Limb (tissue), 2 donors: Measurements from ENCODE around the gene SLC7A8.

Experiments used
- DNase-seq, 2 donors: peaks; one replicate each; pipeline ENCODE4 v3.0.0-alpha.2; 2016; ENCODE audit errors: extremely low spot score in 2 of 2

The SLC7A8 gene

DNA sequence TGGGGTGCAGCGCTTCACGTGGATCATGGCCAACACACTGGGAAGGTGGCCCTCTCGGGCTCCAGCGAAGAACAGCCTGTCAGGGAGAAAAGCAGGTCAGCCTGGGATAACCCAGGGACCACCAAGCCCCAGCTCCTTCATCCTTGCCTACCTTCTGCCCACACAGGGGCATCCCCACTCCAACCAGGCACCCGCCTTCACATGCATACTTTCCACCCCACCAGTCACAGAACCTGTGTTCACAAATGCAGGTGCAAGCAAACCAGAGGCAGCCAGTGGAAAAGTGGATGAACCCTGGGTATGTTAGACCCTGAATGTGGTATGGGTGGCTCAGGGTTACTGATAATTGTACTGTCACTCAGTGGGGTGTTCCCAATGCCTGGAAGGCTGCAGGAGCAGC lies 52.0 kb downstream of the SLC7A8 start:
- no peak for DNase-seq

- no peak for DNase-seq
Measured at GRCh38 chr14:23130871-23131270, 52.6 kb downstream of the SLC7A8 start.

GRCh38 chr14:23129759-23130316 lies 53.6 kb downstream of the SLC7A8 start:
- DNase-seq, result no peak

DNA sequence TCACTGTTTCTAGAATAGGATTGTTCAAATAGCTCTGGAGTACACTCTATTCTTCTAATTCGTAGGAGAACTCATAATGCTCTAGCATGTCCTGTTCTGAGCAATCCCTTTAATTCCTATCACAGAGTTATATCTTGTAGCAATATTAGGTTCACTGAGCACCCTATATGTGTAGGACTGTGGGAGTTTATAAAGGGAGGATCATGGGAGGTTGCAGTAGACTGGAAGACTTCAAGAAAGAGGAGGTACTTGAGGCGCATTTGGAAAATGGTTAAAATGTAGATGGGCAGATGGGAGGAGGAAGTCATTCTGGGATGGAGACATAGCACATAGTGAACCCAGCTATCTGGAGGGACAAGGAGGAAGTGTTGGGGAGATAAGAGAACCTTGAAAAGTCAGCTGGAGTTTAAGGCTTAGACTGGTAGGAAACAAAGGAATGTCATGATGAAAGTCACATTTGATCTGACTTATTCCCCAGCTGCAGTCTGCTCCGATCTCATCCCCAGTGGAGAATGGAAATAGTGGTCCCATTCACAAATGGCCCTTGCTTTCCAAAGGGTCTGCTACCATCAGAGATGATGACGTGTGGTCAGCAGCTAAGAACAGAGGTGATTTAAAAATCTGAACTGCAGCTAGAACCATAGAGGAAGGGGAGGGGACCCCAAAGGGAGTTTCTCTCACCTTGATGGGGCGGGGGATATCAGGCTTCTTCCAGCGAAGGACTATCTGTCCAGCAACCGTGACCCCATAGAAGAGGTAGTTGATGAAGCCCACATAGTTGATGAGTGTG lies 54.3 kb downstream of the SLC7A8 start:
- DNase-seq, result no peak

DNA sequence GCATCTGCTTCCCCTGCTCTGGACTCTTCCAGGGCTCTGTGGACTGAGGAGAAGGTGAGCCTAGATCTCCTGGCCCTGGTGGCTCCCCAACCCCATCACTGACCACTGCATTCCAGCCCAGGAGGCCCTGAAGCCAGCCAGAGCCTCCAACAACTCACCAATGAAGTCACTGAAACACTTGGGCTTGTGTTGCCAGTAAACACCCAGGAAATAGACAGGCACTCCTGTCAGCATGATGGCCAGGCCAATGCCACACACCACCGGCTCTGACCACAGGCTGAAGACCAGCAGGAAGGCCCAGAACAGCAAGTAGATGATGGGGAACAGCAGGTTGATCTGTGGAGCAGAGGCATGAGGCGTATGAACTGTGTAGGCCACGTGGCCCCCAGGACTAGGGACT lies 55.6 kb downstream of the SLC7A8 start:
- DNase-seq, result no peak

- no peak for DNase-seq
Measured at GRCh38 chr14:23126548-23127278, 56.7 kb downstream of the SLC7A8 start.

GRCh38 chr14:23125933-23126524 lies 57.4 kb downstream of the SLC7A8 start:
- no peak for DNase-seq

- DNase-seq, result no peak
Measured at GRCh38 chr14:23125011-23125410, 58.4 kb downstream of the SLC7A8 start.

DNA sequence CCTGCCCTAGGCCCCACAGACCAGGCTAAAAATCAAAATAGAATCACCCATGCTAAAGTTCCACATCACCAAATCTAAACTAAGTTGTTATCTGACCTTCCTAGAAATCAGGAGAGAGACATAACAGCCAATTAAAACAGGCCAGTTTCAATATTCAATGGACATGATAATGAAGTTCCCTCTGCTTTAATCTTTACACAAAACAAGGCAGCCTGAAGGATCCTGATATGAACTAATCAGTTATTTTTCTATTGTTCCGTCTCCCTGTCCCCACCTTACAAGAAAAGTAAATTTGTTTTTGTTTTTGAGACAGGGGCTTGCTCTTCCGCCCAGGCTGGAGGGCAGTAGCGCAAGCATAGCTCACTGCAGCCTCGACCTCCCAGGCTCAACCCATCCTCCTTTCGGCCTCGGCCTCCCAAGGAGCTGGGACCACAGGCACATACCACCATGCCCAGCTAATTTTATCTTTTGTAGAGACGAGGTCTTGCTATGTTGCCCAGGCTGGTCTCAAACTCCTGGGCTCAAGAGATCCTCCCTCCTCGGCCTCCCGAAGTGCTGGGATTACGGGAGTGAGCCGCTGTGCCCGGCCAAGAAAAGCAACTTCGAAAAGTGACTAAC lies 59.0 kb downstream of the SLC7A8 start:
- no peak for DNase-seq

DNA sequence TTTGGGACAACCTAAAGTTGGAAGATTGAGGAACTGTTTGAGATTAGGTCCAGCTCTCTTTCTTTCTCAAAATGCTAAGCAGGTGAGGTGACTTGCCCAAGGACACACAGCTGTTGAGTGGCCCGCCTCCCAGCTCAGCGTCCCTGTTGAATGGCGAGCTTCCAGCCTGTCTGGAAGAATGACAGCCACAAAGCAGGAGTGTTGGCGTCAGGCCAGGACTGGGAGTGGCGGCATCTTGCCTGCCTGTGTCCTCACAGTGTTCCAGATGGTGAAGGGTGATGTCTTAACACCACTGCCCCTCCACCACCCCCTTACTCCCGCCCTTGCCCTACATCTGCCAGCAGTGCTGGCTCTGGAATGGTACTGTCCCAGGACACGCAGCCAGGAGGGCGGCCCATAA lies 60.0 kb downstream of the SLC7A8 start:
- DNase-seq, result peak in 1 of 2 donors; percentile 51

GRCh38 chr14:23122086-23122485 lies 61.4 kb downstream of the SLC7A8 start:
- DNase-seq, result no peak

- DNase-seq, result no peak
Measured at GRCh38 chr14:23121361-23121771, 62.1 kb downstream of the SLC7A8 start.

- DNase-seq, result peak; percentile 90 to 92
Measured at GRCh38 chr14:23120541-23121251, 62.8 kb downstream of the SLC7A8 start.

DNA sequence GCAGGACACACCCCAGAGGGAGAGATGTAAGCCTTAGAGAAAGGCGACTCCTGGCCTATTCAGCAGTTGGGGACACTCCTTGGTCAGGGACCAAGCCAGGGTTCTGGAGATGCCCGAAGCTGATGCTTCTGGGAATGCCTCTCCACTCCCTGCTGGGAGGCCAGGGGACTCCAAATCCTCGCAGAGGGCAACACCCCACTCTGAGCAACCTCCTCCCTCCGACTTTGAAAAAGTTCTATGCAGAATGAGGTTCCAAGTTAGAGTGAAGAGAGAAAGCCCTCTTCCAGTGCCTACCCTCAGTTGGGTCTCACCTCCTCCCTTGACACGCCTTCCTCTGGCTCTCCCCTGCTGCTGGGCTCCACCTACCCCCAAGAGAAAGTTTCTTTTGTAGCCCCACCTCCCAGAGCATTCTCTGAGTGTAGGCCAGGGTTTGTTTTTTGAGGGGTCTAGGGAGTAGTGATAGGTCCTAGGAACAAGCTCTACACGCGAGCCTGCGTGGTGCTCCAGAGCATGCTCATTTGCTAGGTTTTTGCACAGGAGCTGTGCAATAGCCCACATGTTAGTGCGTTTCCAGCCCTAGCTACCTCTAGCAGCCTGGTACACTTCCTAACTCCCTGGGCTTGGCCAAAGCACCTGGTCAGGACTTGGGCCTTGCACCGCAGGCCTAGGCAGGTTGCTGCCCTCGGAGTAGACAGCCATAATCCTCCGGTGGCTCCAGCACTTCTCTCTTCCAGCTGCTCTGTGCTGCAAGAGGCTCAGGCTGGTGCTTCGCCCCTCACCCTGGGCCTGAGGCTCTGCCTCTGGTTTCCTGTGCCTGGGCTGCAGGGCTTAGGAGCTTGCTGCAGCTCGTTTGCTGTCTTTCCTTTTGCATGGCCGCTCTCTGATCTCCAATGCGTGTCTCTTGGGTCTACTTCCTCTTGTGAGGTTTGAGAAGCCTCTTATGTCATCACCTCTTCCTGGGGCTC lies 63.8 kb downstream of the SLC7A8 start:
- no peak for DNase-seq

DNA sequence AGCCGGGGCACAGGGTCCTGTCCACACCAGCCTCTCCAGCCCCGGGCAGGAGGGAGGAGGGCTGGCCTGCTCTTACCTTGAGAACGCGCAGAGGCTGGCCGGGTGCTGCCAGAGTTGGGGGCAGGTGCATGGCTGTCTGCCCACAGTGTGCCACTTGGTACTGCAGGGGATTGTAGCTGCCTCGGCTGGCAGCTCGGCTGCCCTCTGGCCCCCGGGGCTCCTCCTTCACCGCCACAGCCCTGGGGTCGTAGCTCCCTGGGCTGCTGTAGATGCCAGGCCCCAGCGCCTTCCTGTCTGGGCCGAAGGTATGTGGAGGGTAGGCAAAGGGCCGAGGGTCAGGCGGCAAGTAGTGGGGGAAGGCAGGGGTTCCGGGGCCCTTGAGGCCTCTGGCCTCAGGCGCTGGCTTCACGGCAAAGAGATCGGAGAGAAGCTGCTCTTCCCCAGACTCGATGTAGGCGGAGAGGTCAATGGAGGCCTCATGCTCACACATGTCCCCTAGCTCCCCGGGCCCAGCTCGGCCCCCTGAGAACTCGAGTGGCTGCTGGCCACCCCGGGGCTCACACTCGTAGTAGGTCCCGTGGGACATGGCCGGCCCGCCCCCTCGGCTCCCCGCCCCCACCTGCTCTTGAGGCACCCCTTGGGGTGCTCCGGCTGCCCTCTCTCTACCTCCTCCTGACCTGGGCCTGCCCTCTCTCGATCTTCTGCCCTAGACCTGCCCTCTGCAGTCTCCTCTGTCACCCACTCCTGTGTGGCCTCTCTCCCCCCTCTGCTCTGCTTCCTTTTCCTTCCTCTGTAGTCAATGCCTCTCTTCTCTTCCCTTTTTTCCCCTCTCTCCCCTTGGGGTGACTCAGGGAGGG lies 64.7 kb downstream of the SLC7A8 start, which contains the start of gene CEBPE:
Gene CEBPE (minus strand): TSS at position 750 of the 857 bp plus-strand sequence. CDS start 164 bp downstream, at position 586.
- DNase-seq, result no peak

- no peak for DNase-seq
Measured at GRCh38 chr14:23117371-23118020, 66.0 kb downstream of the SLC7A8 start.

GRCh38 chr14:23115918-23116317 lies 67.5 kb downstream of the SLC7A8 start:
- DNase-seq, result no peak

- DNase-seq, result no peak
Measured at GRCh38 chr14:23115039-23115731, 68.3 kb downstream of the SLC7A8 start.
